Ovary (tissue), 3 donors: ENCODE measurements around the gene OTOP2.

ENCODE experiments used
- POLR2A ChIP-seq: fragments of 450-650 bp; IDR thresholded peaks from one replicate; pipeline ENCODE4 v1.6.1; 2017; ENCODE audit warnings: antibody characterized with exemption, mild to moderate bottlenecking, moderate library complexity
- TF ChIP-seq, protein P1 (sequence below), 3 donors: fragments of 450-650 bp in 2 of 3; fragments of 200-600 bp in 1 of 3; IDR thresholded peaks; one replicate each; pipeline versions ENCODE4 v1.5.1 to v1.8.0; 2016 to 2022; ENCODE audit warnings: antibody characterized with exemption in 3 of 3, mild to moderate bottlenecking in 1 of 3
- donor health status: DM: no; HTN: no; CAD: no.

DNA sequence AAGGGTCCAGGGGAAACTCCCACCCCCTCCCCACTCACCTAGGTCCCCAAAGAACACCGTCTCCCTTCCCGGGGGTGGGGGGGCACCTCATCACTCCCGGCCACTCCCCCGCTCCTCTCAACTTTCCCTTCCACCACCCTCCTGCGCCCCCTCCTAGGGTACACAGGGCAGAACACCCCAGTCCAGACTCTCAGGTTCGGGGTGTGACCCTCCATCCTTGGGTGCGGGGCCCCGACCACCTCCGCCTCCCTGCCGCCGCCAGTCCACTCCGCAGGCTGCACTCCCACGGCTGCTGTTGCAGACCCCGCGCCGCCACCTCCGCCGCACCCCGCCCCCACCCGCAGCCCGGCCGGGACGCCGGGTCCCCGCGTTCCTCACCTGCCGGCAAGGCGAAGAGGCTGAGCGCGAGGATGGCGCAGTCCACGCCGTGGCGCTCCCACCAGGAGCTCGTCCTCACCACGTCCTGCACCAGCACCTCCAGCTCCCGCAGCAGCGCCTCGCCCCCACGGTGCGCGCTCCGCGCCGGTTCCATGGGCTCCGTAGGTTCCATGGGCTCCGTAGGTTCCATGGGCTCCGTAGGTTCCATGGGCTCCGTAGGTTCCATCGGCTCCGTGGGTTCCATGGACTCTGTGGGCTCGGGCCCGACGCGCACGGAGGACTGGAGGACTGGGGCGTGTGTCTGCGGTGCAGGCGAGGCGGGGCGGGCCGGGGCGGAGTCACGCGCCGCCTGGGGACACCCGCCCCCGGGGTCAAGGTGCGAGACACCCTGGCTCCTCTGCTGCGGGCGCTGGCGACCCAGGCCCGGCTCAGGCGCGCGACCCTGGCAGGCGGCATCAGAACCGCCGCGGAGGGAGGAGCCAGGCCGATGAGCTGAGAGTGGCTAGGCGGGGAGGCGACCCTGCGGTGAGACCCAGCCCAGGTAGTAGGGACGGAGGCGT lies 30.8 kb upstream of the OTOP2 start, which contains the start of gene FADS6:
- TF ChIP-seq, protein P1, sequence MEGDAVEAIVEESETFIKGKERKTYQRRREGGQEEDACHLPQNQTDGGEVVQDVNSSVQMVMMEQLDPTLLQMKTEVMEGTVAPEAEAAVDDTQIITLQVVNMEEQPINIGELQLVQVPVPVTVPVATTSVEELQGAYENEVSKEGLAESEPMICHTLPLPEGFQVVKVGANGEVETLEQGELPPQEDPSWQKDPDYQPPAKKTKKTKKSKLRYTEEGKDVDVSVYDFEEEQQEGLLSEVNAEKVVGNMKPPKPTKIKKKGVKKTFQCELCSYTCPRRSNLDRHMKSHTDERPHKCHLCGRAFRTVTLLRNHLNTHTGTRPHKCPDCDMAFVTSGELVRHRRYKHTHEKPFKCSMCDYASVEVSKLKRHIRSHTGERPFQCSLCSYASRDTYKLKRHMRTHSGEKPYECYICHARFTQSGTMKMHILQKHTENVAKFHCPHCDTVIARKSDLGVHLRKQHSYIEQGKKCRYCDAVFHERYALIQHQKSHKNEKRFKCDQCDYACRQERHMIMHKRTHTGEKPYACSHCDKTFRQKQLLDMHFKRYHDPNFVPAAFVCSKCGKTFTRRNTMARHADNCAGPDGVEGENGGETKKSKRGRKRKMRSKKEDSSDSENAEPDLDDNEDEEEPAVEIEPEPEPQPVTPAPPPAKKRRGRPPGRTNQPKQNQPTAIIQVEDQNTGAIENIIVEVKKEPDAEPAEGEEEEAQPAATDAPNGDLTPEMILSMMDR (IDR thresholded peaks at IDR 0.05) = no peak
- TF ChIP-seq POLR2A = no peak
